CD4-positive, alpha-beta T cell treated with Interleukin-6 for 4 hours (primary cell): Measurements from ENCODE around the gene ARHGEF1.
"Not testable (repeated sequence)": the region's sequence is repeated elsewhere in the genome, so short reads cannot be mapped to it uniquely, and the experiment has no call there.

Experiments used
- DNase-seq: peaks from one replicate; pipeline ENCODE4 v3.0.0-alpha.2; 2020; ENCODE audit warnings: mixed read lengths

ARHGEF1 gene

DNA sequence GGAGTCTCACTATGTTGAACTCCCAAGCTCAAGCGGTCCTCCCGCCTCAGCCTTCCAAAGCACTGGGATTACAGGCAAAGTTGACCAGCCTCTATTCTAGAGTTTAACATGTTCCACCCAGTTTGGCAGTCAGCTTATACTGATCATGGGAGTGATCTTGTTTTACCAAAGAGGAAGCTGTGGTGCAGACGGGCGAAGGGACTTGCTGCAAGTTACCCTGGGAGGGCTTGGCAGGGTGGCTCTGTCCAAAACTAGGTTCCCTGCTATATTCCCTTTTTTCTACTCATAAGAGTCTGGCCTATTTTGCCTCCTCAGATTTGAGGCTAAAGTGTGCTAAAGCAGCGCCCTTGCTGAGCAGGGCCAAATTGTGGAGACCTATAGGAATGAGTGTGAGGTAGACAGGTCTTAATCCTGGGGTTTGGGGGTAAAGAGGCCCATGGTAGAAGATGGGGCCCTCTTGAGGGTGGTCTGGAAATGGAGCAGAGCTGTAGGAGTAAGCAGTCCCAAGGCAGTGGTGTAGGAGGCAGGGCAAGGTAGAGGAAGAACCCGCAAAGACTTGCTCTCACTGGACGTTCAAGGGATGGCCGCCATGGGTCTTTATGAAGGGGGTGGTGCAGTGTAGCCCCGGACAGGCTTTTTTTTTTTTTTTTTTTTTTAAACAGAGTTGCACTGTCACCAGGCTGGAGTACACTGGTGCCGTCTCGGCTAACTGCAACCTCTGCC lies 19.6 kb upstream of the ARHGEF1 start:
- DNase-seq: no peak

- DNase-seq: no peak
These were observed 18.6 kb upstream of the ARHGEF1 start for GRCh38 chr19:41864374-41864773.

GRCh38 chr19:41866284-41866683 lies 16.7 kb upstream of the ARHGEF1 start:
- DNase-seq: no peak

GRCh38 chr19:41868120-41868988 lies 14.6 kb upstream of the ARHGEF1 start:
- no peak for DNase-seq

DNA sequence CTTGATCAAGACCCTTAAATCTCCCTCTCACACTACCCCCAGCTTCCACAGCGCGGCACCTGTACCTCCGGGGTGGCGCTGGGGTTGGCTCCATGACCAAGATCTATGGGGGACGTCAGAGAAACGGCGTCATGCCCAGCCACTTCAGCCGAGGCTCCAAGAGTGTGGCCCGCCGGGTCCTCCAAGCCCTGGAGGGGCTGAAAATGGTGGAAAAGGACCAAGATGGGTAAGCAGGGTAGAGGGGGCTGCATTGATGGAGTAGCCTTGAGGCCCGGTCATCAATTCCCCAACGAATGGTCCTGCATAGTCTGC lies 14.0 kb upstream of the ARHGEF1 start:
- no peak for DNase-seq

- DNase-seq: no peak
These were observed 13.5 kb upstream of the ARHGEF1 start for GRCh38 chr19:41869374-41869955.

GRCh38 chr19:41870401-41870873 lies 12.5 kb upstream of the ARHGEF1 start:
- DNase-seq: no peak

GRCh38 chr19:41871573-41872383 lies 11.2 kb upstream of the ARHGEF1 start:
- DNase-seq: peak; percentile 72

- DNase-seq: no peak
These were observed 10.6 kb upstream of the ARHGEF1 start for GRCh38 chr19:41872384-41872774.

GRCh38 chr19:41872775-41873647 lies 10.0 kb upstream of the ARHGEF1 start:
- peak; percentile 79 for DNase-seq

DNA sequence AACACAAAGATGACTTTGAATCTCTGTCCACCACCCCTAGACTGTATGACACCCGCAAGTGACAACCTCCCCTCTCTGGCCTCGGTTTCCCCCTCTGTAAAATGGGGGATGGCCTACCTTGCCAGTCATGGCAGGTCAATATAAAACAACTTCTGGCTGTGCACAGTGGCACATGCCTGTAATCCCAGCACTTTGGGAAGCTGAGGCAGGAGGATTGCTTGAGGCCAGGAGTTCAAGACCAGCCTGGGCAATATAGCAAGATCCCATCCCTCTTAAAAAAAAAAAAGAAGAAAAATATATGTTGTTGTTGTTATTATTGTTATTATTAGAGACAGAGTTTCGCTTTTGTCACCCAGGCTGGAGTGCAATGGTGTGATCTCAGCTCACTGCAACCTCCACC lies 7.0 kb upstream of the ARHGEF1 start:
- not testable (repeated sequence) for DNase-seq

DNA sequence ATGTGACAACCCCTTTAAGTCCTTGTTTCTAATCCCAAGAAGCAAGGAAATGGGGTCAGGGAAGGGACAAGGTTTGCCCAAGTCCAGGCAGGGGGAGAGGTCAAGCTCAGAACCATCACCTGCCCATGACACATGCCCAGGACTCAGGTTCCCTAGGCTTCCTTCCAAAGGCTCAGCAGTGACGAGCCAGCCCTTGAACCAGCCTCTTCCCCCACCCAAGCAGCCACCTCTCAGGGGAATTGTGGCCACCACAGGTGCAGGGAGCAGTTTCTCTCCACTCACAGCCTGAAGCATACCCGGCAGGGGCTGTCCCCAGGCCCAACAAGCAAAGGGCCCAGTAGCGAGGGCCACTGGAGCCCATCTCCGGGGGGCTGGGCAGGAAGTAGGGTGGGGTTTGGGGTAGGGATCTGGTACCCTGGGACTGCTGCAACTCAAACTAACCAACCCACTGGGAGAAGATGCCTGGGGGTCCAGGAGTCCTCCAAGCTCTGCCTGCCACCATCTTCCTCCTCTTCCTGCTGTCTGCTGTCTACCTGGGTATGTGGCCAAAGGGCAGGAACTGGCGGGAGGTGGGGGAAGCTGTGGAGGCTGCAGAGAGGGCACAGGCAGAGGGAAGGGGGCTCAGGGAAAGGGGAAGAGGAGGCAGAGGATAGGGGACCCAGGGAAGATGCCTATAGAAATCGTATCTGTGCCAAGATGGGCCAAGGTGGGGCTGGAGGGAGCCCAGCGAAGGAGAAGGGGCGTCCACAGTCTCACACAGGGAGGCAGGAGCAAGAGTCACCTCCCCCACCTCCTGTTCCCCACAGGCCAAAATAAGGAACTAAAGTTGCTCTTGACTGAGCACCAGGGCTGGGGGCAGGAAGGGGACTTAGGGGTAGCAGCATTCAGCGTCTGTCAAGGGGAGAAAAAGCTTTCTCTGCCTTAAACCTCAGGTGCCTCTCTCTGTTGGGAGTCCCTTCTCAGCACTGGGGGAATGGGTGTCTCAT lies 5.8 kb upstream of the ARHGEF1 start, which contains the start of gene CD79A:
Gene CD79A, plus strand, starts transcription at position 433 of the 986 bp plus-strand sequence. Its CDS starts 26 bp downstream, at position 459.
- peak; percentile 50 for DNase-seq

GRCh38 chr19:41877916-41878905 lies 4.8 kb upstream of the ARHGEF1 start:
- DNase-seq: no peak

DNA sequence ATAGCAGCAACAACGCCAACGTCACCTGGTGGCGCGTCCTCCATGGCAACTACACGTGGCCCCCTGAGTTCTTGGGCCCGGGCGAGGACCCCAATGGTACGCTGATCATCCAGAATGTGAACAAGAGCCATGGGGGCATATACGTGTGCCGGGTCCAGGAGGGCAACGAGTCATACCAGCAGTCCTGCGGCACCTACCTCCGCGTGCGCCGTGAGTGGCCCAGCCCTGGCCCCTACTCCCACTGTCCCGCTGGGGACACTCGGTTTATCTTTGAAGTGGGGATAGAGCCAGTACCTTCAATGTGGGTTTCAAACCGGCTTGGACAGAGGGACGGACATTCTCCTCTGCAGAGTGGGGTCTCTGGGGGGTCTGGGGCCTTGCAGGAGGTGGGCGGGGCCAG lies 3.9 kb upstream of the ARHGEF1 start:
- no peak for DNase-seq

DNA sequence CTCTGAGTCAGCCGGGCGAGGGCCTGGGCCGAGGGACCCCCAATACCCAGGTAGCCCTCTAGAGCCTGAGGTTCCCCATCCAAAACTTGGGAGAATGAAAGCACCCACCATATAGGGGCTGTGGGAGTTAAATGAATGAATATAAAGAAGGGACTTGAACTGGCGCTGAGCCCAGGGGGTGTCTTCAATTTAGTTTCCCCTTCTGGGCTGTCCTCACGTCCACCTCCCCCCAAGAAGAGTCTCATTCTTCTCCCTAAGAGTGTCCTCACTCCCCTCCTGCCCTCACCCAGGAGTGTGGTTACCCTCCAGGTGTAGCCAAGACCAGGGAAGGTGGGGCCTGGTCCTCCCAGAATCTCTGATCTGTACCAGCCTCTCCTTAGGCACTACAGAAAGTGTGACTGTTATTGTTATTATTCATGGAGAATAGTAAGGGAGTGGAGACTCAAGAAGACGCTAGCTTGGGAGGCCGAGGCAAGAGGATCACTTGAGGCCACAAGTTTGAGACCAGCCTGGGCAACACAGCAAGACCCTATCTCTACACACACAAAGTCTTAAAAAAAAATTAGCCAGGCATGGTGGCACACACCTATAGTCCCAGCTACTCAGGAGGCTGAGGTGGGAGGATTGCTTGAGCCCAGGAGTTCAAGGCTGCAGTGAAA lies 3.2 kb upstream of the ARHGEF1 start:
- no peak for DNase-seq

DNA sequence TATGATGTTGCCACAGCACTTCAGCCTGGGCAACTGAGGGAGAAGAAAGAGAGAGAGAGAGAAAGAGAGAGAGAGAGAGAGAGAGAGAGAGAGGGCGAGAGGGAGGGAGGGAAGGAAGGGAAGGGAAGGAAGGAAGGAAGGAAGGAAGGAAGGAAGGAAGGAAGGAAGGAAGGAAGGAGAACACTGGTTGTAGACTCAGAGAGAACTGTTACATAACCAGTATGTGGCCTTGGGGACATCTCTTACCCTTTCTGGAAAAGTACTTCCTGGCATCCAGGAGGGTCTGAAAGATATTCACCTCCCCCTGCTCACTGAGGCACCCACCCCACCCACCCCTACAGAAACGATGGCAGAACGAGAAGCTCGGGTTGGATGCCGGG lies 2.7 kb upstream of the ARHGEF1 start:
- DNase-seq: no peak

DNA sequence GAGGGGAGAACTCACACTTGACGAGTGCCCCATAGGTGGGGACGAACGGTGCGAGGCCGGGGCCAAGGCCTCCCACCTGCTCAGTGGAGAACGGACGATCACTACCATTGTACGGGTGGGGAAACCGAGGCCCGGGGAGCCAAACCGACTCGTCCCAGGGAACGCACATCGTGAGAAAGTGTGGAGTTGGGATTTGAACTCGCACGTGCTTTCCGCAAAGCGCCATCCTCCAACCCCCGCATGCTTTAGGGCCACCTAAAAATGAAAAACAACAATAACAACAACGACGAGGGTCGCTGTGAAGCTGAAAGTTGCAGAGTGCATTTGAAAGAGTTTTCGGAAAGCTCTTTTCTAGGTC lies 458 bp downstream of the ARHGEF1 start:
- DNase-seq: no peak

- DNase-seq: peak; percentile 91
These were observed 1.1 kb downstream of the ARHGEF1 start for GRCh38 chr19:41883821-41884733.
